ENCODE results near the gene NOTCH1.

NOTCH1 gene

DNA sequence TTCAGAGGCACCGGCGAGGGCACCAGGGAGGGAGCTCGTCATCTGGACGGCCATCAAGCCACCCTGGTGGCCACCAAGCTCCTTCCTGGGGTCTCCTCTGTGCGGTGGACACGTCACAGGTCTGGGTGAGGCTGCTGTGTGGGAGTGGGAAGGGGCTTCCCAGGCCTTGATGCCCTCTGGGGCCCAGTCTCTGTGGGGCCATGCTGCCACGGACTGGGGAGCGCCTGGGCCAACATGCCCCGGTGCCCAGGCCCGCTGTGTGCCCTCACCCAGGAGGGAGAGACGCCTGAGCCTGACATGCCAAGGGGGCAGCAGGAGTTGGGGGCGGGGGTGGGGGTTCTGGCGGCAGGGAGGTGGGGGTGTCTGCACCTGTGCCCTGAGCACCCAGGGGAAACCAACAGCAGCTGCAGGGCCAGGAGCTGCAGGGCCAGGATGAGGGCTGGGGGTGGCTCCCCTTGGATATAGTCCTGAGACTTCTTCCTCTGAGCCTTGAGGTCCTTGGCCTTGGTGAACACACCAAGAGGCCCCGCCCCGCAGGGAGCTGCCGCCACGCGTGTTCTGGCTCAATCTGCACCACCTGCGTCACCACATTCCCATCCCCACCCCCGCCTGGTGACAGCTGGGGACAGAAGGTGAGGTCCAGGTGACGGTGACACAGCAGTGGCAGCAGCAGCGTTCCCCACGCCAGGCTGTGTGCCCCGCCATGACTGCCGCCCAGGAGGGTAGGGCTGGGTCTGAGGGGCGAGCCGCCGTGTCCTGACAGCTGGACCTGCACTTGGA, 47.7 kb downstream of the NOTCH1 start:
- FAIRE-seq: no peak

DNA sequence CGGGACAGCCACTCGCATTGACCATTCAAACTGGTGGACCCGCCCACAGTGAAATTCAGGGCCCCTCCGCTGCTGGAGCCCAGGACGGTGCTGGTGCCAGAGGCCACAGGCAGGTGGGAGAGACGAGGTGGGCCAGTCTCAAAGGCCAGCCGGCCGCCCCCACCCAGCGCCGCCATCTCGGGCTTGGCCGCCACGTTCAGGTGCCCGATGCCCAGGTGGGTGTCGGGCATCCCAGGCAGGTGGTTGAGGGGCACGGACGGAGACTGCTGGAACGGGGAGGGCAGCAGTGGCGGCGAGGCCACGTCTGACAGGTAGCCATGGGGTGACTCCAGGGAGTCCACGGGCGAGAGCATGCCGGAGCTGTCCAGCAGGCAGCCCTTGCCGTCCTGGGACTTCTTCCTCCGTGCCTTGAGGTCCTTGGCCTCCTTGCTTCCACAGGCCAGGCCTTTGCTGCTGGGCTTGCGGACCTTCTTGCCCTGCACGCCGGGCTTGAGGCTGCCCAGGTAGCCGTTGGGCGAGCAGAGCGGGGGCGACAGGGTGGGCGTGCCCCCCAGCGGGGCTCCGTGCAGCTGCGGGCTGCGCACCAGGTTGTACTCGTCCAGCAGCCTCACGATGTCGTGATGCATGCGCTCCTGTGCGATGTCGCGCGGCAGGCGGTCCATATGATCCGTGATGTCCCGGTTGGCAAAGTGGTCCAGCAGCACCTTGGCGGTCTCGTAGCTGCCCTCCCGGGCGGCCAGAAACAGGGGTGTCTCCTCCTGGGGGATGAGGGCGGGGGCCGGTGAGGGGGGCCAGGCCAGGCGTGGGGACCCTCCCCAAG, 48.8 kb downstream of the NOTCH1 start:
- FAIRE-seq: no peak

DNA sequence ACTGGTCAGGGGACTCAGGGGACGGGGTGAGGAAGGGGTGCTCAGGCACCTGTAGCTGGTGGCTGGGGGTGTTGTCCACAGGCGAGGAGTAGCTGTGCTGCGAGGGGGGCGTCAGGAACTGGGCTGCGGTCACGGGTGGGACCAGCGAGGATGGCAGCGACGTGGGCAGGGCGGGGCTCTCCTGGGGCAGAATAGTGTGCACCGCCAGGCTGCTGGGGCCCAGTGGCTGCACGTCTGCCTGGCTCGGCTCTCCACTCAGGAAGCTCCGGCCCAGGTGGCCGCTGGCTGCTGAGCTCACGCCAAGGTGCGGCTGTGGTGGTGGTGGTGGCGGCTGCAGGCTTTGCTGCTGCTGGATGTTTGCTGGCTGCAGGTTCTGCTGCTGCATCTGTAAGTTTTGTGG, 49.7 kb downstream of the NOTCH1 start:
- FAIRE-seq: no peak

DNA sequence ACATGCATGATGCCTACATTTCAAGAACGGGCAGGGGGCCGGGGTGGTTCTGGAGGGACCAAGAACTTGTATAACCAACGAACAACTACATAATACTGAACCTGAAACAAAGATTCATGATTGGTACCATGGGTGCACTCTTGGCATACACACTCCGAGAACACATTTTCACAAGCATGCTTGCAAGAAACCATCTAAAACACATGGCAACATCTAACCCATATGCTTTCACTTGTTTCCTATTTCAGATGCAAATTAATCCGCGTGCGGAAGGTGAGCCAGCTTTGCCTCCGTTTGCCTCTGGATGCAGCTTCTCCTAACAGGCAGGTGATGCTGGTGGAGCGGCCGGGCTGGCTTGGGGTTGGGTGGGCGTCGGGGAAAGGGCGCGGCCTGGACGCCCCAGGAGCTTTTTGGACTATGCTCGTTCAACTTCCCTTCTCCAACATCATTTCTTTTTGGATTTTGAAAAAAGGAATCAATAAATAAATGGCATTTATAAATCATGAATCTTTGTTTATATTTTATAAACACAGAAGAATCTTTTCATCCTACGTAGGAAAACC, 50.5 kb downstream of the NOTCH1 start:
- no peak for FAIRE-seq

DNA sequence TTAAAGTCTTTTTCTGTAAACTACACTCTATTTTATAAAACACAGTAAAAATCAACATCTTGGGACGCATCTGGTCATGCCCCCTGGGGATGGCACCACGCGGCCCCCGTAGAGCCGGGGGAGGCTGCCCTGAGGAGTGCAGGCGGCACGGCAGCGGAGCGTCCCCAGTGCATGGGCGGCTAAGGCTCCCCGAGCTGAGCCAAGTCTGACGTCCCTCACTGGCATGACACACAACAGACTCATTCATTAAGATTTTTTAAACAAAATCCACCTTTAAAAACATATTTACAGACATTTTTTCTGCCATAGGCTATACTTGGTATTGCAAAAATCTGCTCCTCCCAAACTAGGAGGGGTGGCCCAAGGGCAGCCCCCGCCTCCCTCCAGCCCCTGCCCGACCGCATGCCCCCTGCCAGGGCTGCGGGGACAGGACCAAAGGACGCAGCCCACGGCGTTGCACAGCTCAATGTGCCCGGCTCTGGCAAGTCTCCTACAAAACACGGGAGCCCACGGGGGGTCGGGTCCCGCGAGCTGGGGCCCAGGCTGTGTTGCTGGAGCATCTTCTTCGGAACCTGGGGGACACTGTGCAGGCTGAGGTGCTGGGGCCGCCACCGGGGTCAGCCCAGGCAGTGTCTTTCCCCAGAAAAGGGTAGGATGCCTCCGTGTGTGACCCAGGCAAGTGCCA, 51.2 kb downstream of the NOTCH1 start:
- no peak for FAIRE-seq

DNA sequence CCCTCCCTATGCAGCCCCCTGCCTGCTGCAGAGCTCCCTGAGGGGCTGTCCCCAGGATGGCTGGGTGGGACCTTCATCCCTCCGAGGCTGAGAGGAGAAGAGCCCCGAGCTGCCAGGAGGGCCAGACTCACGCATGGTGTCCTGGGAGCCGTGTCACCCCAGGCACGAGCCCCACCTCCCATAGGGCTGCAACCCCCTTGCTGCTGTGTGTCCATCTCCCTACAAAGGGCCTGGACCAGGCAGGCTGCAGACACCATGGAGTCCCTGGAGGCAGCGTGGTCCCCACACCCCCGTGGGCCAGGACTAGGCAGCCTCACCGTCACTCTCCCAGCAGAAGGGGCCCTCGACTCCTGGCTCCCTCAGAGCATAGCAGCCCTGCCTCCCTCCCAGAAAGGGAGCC, 51.8 kb downstream of the NOTCH1 start:
- FAIRE-seq: no peak

DNA sequence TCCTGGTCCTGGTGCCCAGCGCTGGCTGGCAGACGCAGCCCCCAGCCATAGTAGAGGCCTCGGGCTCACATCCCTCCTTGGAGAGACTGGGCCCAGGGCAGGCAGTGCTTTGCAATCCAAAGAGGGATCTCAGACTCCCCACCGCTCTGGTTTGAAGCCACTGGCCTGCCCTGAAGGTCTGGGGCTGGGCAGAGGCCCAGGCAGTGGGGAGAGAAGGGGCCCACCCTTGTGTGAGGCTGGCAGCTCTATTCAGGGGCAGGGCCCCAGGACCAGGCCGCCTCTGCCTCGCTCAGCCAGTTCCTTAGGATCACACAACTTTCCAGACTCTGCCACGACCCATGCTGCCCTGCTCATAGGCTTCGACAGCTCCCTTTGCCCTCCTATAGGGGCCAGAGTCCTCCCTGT, 52.3 kb downstream of the NOTCH1 start:
- FAIRE-seq: no peak

DNA sequence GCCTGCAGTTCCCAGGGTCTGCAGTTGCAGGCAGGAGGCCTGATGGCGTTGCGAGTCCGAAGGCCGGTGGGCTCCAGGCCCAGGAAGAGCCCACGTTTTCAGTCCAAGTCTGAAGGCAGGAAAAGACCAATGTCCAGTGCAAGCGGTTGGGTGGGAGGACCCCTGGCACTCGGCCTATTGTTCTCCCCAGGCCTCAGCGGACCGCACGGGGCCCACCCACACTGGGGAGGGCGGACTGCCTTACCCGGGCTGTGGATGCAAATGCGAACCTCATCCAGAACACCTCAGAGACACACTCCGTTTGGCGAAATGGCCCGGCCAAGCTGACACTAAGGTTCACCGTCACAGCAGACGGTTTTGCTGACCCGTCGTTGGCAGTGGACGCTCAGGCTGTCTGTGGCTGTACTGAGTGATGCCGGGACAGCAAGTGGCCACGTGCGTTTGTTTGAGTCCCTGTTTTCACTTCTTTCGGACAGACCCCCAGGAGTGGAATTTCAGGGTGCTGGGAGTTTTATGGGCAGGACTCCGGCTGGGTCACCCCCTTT, 52.8 kb downstream of the NOTCH1 start:
- no peak for FAIRE-seq

DNA sequence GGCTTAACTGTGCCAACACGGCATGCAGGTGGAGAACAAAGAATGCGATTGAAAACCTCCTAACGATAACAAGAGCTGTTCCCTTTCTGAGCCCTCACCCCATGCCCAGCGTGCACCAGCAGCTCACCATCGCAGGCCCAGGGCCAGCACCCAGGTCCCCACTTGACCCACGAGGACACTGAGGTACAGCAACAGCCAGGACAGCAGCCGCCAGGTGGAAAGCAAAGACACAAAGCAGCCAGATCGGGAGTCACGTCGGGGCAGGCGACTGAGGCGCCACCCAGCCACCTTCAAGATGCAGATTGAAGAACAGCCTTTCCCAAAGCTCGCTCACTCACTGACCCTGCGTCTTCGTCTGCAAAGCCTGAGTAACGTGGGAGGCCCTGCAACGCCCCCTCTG, 56.1 kb downstream of the NOTCH1 start:
- no peak for FAIRE-seq

DNA sequence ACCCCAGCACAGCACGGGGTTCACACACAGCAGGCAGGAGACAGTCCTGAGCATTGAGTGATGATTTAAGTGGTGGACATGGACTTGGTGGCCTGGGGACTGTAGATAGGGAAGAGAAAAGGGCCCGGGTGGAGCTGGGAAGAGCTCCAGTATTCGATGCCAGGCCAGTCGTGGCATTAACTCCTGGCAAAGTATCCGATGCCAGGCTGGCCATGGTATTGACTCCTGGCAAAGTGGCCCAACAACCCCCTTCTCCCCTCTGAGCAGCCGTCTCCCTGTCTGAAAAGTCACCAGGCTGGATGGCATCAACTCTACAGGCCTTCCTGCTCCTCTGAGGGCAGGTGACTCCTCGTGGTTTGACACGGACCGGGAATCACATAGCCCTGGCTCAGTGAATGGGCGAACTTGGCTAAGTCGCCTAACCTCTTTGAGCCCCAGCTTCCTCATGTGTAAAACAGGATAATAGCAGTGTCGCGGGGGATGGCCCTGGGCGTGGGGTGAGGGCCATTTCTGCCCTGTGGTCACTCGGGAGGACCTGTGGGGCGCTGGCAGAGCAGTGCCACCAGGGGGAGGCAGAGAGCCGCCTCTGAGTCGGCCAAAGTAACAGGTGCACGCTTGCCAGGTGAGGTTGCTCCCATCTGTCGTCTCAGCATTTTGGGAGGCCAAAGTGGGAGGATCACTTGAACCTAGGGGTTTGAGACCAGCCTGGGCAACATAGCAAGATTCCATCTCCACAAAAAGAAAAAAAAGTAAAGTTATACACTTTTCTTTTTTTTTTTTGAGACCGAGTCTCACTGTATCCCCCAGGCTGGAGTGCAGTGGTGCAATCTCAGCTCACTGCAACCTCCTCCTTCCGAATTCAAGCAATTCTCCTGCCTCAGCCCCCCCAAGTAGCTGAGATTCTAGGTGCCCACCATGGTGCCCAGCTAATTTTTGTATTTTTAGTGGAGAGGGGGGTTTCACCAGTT, 57.3 kb downstream of the NOTCH1 start:
- FAIRE-seq: no peak

DNA sequence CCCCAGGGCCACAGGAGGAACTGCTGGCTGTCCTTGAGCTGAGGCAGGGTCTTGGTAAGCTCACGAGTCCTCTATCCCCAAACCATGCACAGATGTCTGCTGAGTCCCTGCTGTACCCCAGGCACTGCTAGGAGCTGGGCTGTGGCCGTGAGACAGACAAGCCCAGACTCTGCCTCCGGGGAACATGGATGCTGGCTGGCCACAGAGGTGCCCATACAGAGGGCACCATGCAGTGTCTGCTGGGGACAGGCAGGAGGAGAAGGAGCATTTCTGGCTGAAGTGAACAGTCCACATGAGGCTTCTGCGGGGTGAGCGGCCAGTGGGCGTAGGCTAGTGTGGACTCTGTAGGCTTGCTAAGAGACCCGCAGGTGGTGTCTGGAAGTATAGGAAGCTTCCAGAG, 58.2 kb downstream of the NOTCH1 start:
- no peak for FAIRE-seq

DNA sequence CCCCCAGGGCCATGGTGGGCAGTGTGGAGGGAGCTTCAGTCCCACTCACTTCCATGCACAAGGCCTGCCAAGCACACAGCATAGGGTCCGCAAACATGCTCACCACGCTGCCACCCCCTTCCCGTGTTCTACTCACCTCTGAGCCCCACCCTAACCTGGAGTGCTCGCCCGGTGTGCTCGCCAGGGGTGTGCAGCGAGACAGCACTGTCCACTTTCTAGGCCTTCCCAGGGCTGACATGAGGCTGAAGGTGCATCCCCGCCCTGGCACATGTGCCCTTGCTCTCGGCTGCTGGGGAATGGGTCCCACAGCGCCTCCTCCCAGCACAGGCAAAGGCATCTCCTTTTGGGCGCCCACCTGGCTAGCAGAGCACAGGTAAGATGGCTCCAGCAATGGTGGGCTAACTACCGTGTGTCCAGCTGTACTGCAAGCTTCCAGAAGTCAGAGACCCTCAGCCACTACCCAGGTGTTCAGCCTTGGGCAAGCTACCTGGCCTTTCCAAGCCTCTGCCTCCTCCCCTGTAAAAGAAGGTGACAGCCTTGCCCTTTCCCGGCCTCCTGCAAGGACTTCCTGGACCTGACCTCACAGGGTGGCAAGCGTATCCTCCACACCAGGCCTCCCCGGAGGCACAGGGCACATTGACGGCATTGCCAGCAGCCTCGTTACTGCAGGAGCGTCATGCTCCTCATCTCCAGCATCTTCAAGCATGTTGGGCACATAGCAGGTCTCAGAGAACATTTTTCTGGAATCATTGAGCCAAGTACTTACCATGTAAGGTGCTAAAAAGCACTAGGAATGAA, 58.8 kb downstream of the NOTCH1 start:
- no peak for FAIRE-seq

DNA sequence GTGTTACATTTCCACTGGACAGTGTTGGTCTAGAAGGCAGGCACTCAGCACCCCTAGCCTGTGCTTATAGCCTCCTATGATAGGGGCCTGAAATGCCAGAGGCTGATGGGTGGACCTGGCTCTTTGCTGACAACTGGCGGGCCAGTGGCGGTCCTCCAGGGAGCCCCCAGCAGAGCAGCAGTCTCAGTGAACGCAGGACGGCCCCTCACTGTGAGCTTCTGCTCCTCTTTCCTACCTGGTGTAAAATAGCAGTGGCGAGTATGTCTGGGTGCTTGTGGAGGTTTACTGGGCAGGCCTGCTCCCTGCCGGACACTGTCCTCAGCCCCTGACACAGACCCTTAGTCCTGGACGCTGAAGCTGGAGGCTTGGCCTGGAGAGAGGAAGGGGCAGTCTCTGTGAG, 59.7 kb downstream of the NOTCH1 start:
- FAIRE-seq: no peak

DNA sequence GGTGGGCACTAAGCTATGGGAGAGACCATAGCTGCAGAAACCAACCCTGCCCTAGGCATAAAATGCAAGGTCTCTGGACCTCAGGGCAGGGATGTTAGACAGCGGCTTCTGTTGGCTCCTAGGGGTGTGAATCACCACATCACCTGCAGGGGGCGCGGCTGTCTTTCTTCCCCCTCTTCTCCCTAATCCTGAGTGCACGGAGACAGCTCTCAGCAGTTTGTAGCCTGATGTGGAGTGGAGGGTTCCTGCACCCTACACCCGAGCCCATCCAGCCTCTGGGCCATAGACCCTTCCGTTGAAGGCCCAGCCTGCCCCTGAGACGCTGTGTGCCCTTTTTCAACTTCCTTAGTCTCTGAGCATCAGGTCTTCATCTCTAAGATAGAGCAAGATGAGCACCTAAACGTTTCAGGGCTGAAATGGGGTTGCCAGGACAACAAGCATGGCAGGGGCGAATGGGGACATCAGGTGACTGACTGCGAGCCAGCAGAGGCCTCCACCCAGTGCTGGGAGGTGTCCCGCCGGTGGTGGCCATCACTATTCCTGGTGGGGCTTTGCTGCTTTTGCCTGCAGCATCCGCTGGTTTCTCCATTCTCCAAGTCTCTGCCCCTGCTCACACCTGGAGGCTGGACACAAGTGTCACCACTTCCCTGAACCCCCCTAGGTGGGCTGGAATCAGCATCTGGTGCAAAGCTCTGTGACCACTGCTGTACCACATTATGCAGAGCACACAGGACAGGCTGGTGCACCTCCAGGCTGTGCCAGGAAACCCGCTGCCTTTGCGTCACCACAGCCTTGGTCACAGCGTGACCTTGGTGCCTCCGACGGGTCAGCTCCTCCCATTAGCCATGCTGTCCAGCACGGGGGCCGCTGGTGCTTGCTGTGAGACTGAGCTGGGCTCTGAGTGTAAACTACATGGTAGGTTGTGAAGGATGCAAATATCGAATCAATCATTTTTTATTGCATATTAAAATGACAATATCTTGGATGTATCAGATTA, 60.5 kb downstream of the NOTCH1 start:
- FAIRE-seq: no peak

DNA sequence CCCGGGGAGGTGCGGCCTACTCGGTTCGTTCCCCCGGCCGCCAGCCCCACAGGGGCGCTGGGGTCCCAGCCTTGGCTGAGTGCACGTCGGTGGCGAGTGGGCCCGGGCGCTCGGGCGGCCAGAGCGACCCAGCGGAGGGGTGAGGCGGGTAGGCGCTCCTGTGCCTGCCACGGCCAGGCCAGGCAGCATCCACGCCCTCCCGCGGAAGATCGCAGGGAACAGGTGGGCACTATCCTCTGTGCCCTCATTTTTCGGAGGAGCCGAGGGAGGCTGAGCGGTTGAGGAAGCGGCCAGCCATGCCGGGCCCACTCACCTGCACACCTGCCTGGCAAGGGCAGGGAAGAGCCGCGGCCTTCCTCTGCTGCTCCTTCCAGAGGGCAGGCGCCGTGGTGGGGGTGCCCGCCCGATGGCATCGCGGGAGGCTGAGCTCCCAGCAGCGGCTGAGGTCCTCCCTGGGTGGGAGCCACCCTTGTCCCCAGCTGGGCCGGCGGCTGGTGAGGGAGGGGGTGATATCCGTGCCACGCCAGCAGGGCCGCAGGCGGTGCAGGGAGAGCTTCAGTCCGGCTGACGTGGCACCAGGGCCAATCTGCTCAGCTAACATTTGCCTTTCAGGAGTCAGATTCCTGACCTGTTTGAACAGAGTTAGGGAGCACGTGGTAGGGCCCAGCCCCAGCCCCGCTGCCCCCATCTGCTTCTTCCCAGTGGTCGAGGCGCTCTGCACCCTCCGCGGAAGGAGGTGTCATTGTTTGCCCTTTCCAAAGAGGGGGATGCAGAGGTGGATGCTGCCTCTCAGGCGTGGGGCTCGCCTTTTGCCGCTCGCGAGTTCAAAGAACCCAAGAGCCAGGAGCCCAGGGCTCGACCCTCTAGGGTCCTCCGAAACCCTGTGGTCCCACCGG, 61.4 kb downstream of the NOTCH1 start:
- FAIRE-seq: no peak

DNA sequence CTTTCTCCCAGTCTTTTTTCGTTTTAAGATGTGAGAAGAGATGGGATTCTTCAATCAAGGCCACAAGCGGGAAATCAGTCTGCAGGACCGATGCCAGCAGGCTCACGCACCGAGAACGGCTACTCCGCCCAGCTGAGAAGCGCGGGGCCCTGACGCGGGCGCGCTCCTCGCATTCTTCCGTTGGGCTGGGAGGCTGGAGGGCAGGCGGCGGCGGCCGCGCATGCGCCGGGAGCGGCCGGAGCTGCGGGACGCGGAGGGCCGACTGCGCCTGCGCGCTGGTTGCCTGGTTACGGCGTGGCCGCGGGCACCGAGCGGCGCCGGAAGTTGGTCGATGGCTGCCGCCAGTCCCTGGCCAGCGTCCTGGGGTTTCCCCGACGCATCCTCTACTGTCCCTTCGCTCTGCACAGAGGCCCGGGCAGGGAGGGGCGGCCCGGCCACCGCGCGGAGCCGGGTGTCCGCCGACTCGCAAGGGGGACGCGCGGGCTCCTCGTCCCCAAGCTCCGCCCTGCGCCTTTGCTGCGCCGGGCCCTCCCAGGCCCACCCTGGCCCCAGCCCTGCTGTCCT, 62.2 kb downstream of the NOTCH1 start:
- FAIRE-seq: no peak

DNA sequence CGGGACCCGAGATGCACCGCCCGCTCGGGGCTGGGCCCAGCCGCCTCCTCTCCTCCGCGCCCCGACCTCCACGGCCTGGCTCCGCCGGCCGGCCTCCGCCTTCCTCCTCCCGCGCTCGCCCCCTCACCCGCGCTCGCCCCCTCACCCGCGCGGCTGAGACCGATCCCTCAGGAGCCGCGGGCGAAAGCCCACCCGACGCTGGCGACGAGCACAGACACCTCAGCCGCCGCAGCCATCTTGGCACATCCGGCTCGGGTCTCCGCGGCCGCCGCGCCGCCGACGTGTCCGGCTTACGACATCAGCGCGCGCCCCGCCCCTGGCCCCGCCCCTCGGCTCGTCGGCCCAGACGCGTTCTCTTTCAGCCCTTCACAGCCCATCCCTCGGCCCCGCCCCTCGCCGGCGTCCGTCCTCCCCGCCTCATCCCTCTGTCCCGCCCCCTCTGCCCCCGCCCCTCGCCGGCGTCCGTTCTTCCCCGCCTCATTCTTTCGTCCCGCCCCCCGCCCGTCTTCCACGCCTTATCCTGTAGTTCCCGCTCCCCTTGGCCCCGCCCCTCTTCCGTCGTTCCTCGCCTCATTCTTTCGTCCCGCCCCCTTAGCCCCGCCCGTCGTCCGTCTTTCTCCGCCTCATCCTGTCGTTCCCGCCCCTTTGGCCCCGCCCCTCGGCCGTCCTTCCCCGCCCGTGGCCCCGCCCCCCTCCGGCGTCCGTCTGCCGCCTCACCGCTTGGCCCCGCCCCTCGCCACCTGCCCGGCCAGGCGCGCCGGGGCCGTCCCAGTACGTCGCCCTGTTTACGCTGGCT, 62.9 kb downstream of the NOTCH1 start, which contains the start of gene SEC16A:
SEC16A (minus strand) TSS at position 248 of the 796 bp plus-strand sequence. CDS start 5,425 bp downstream, outside the sequence.
- no peak for FAIRE-seq

All from A204.1 (cell line).